ENCODE measurements around the gene COL5A1.

The COL5A1 gene

DNA sequence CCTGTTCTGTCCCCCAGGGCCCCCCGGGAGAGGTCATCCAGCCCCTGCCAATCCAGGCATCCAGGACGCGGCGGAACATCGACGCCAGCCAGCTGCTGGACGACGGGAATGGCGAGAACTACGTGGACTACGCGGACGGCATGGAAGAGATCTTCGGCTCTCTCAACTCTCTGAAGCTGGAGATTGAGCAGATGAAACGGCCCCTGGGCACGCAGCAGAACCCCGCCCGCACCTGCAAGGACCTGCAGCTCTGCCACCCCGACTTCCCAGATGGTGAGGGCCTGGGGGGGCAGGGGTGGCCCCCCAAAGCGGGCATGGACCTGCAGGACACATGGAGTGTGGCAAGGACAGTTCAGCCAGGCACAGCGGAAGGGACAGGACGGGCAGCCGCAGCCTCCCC, 183.0 kb downstream of the COL5A1 start:
- Histone ChIP-seq H3K9ac (ENCODE audit: low read depth in 1 of 2, low read length in 2 of 2) (no peak overlapping the region), H3K4me3 (ENCODE audit: low read length in 2 of 2) (no peak overlapping the region), H3K36me3 (ENCODE audit: control insufficient read depth in 2 of 2, insufficient read depth in 2 of 2, low read length in 2 of 2) (peaks cover 4 to 9% of the 10 kb centered on the region in 2 donors), H3K4me1 (ENCODE audit: control insufficient read depth in 2 of 2, insufficient read depth in 2 of 2, low read length in 2 of 2) (no peaks in the 10 kb centered on the region), H3K27ac (ENCODE audit: low read depth in 2 of 2, low read length in 2 of 2) (no peak overlapping the region), H3K27me3 (ENCODE audit: control insufficient read depth in 2 of 2, insufficient read depth in 2 of 2, low read length in 2 of 2) (no peaks in the 10 kb centered on the region), H3K9me3 (ENCODE audit: control insufficient read depth in 2 of 2, low read length in 2 of 2) (no peaks in the 10 kb centered on the region)

DNA sequence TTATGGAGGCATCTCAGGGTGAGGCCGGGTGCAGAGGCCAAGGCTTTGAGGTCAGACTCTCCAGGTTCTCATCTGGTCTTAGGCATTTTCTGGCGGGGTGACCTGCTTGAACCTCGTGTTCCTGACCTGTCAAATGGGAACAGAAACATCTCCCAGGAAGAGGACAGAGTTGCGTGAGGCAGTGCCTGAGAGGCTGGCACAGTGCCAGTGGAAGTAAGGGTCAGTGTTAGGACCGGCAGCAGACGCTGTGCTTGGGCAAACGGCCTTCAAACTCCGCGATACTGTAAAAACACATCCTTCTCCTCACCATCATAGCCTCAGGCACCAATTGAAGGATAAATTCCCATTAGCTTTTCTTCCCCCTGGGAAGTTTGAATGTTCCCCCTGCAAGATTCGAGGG, 183.4 kb downstream of the COL5A1 start:
- Histone ChIP-seq H3K9ac (ENCODE audit: low read depth in 1 of 2, low read length in 2 of 2) (no peak overlapping the region), H3K4me3 (ENCODE audit: low read length in 2 of 2) (no peak overlapping the region), H3K27ac (ENCODE audit: low read depth in 2 of 2, low read length in 2 of 2) (no peak overlapping the region), H3K9me3 (ENCODE audit: control insufficient read depth in 2 of 2, low read length in 2 of 2) (no peaks in the 10 kb centered on the region), H3K4me1 (ENCODE audit: control insufficient read depth in 2 of 2, insufficient read depth in 2 of 2, low read length in 2 of 2) (no peaks in the 10 kb centered on the region), H3K36me3 (ENCODE audit: control insufficient read depth in 2 of 2, insufficient read depth in 2 of 2, low read length in 2 of 2) (peaks cover under 1 to 9% of the 10 kb centered on the region in 2 donors), H3K27me3 (ENCODE audit: control insufficient read depth in 2 of 2, insufficient read depth in 2 of 2, low read length in 2 of 2) (no peaks in the 10 kb centered on the region)

DNA sequence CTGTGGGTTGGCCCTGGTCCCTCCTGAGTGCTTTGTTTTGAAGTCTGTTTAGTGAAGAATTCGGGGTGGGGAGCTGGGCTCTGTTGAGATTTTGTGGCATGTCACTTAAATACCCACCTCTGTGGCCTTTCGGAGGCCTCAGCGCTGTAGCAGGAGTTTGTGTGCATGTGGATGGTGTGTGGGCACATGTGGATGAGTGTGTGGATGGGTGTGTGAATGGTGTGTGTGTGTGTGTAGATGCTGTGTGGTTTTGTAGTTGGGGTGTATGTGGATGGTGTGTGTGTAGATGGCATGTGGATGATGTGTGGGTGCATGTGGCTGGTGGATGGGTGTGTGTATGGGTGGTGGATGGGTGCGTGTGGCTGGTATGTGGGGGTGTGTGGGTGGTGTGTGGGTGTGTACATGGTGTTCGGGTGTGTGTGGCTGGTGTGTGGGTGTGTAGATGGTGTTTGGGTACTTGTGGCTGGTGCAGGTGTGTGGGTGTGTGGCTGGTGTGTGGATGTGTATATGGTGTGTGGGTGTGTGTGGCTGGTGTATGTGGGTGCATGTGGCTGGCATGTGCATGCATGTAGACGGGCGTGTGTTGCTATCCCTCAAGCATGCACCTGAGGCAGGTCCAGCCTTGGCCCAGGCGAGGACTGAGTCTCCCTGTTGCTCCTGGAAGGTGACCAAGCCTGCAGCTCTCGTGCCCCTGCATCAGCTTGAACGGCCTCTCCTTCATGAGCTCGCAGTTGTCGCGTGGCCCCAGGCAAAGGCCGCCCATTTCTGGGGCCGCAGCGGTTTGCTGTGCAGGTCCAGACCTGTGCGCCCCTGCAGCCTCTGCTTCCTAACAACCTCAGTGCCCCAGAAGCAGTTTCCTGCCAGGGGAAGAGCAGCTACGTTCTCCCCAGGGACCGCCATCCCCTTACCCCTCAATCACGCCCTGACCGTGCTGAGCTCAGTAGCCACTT, 185.0 kb downstream of the COL5A1 start:
- Histone ChIP-seq H3K27ac (ENCODE audit: low read depth in 2 of 2, low read length in 2 of 2) (no peak overlapping the region), H3K9me3 (ENCODE audit: control insufficient read depth in 2 of 2, low read length in 2 of 2) (no peaks in the 10 kb centered on the region), H3K36me3 (ENCODE audit: control insufficient read depth in 2 of 2, insufficient read depth in 2 of 2, low read length in 2 of 2) (peaks cover 0 to 5% of the 10 kb centered on the region in 2 donors), H3K27me3 (ENCODE audit: control insufficient read depth in 2 of 2, insufficient read depth in 2 of 2, low read length in 2 of 2) (no peaks in the 10 kb centered on the region), H3K4me3 (ENCODE audit: low read length in 2 of 2) (no peak overlapping the region), H3K4me1 (ENCODE audit: control insufficient read depth in 2 of 2, insufficient read depth in 2 of 2, low read length in 2 of 2) (no peaks in the 10 kb centered on the region), H3K9ac (ENCODE audit: low read depth in 1 of 2, low read length in 2 of 2) (no peak overlapping the region)

DNA sequence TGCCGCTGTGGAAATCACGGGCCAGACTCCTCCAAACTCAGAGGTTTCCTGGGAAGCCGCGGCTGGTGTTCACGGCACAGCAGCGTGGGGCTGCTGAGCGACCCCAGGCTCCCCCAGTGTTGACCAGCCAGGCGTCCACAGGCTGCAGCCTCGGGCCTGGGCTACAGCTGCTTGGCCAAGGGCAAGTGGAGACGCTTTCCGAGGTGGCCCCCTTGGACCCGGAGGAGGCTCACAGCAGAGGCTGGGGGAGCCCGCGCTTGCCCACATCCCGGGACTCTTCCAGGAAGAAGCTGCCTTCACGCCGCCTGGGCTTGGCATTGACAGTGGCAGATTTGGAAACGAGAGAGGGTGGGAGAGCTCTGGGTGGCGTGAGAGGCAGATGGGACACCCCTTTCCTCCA, 186.0 kb downstream of the COL5A1 start:
- Histone ChIP-seq H3K27ac (ENCODE audit: low read depth in 2 of 2, low read length in 2 of 2) (no peak overlapping the region), H3K9me3 (ENCODE audit: control insufficient read depth in 2 of 2, low read length in 2 of 2) (no peaks in the 10 kb centered on the region), H3K4me1 (ENCODE audit: control insufficient read depth in 2 of 2, insufficient read depth in 2 of 2, low read length in 2 of 2) (no peaks in the 10 kb centered on the region), H3K27me3 (ENCODE audit: control insufficient read depth in 2 of 2, insufficient read depth in 2 of 2, low read length in 2 of 2) (no peaks in the 10 kb centered on the region), H3K4me3 (ENCODE audit: low read length in 2 of 2) (no peak overlapping the region), H3K9ac (ENCODE audit: low read depth in 1 of 2, low read length in 2 of 2) (no peak overlapping the region), H3K36me3 (ENCODE audit: control insufficient read depth in 2 of 2, insufficient read depth in 2 of 2, low read length in 2 of 2) (peaks cover 0 to 5% of the 10 kb centered on the region in 2 donors)

DNA sequence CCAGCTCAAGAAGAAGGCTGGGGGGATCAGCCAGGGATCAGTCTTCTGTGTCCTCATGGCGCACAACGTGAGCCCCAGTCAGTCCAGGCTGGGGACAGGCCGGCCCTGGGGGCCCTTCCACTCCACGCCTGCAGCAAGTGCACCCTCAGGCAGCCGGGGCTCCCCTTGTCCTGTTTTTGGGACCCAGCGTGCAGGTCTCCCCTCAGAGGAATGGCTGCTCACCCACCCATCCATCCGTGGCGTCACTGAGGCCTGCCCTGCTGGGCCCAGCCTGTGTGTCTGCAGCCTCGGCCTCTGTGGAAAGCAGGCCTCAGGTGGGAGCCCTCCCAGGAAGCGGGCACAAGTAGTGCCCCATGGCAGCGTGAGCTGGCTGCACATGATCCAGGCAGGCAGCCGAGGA, 186.4 kb downstream of the COL5A1 start:
- H3K36me3 ChIP-seq (ENCODE audit: control insufficient read depth in 2 of 2, insufficient read depth in 2 of 2, low read length in 2 of 2), result peaks cover 0 to 5% of the 10 kb centered on the region in 2 donors

DNA sequence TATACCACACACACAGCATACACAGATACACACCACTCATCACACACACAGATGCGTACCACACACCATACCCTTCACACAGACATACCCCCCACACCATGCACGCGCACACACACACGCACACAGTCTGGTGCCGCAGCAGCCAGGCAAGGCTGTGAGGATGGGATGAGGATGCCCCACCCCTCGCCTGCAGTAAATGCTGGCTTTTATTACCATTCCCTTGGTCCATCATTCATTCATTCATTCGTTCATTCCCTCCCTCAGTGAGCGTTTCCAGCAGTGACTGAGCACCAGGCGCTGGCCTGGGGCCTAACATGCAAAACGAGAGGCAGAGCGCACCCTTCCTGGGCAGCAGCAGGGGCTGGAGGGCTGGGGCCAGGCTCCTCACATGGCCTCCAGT, 187.3 kb downstream of the COL5A1 start:
- Histone ChIP-seq H3K9me3 (ENCODE audit: control insufficient read depth in 2 of 2, low read length in 2 of 2) (no peaks in the 10 kb centered on the region), H3K4me3 (ENCODE audit: low read length in 2 of 2) (no peak overlapping the region), H3K36me3 (ENCODE audit: control insufficient read depth in 2 of 2, insufficient read depth in 2 of 2, low read length in 2 of 2) (peaks cover 0 to 2% of the 10 kb centered on the region in 2 donors), H3K4me1 (ENCODE audit: control insufficient read depth in 2 of 2, insufficient read depth in 2 of 2, low read length in 2 of 2) (no peaks in the 10 kb centered on the region), H3K27me3 (ENCODE audit: control insufficient read depth in 2 of 2, insufficient read depth in 2 of 2, low read length in 2 of 2) (no peaks in the 10 kb centered on the region), H3K27ac (ENCODE audit: low read depth in 2 of 2, low read length in 2 of 2) (no peak overlapping the region), H3K9ac (ENCODE audit: low read depth in 1 of 2, low read length in 2 of 2) (no peak overlapping the region)

More for the DNA sequence above, 186.4 kb downstream of the COL5A1 start:
- Histone ChIP-seq H3K4me1 (ENCODE audit: control insufficient read depth in 2 of 2, insufficient read depth in 2 of 2, low read length in 2 of 2) (no peaks in the 10 kb centered on the region), H3K27me3 (ENCODE audit: control insufficient read depth in 2 of 2, insufficient read depth in 2 of 2, low read length in 2 of 2) (no peaks in the 10 kb centered on the region), H3K4me3 (ENCODE audit: low read length in 2 of 2) (no peak overlapping the region), H3K9me3 (ENCODE audit: control insufficient read depth in 2 of 2, low read length in 2 of 2) (no peaks in the 10 kb centered on the region), H3K27ac (ENCODE audit: low read depth in 2 of 2, low read length in 2 of 2) (no peak overlapping the region), H3K9ac (ENCODE audit: low read depth in 1 of 2, low read length in 2 of 2) (no peak overlapping the region)

DNA sequence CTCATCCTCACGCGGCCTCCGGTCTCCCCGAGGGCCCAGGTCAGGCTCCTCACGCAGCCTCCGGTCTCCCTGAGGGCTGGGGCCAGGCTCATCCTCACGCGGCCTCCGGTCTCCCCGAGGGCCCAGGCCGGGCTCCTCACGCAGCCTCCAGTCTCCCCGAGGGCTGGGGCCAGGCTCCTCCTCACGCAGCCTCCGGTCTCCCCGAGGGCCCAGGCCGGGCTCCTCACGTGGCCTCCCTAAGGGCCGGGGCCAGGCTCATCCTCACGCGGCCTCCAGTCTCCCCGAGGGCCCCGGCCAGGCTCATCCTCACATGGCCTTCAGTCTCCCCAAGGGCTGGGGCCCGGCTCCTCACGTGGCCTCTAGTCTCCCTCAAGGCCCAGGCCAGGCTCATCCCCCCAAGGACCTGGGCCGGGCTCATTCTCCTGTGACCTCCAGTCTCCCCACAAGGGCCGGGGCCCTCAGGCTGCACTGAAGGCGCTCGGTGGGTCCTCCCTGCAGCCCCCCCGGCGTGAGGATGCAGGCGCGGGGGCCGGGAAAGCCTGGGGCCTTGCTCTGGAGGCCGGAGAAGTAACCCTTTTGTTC, 187.8 kb downstream of the COL5A1 start:
- no peaks in the 10 kb centered on the region for H3K27me3 ChIP-seq (ENCODE audit: control insufficient read depth in 2 of 2, insufficient read depth in 2 of 2, low read length in 2 of 2)
- peaks cover 0 to 2% of the 10 kb centered on the region in 2 donors for H3K36me3 ChIP-seq (ENCODE audit: control insufficient read depth in 2 of 2, insufficient read depth in 2 of 2, low read length in 2 of 2)
- H3K9me3 ChIP-seq (ENCODE audit: control insufficient read depth in 2 of 2, low read length in 2 of 2), result no peaks in the 10 kb centered on the region
- no peak overlapping the region for H3K9ac ChIP-seq (ENCODE audit: low read depth in 1 of 2, low read length in 2 of 2)
- no peak overlapping the region for H3K4me3 ChIP-seq (ENCODE audit: low read length in 2 of 2)
- no peaks in the 10 kb centered on the region for H3K4me1 ChIP-seq (ENCODE audit: control insufficient read depth in 2 of 2, insufficient read depth in 2 of 2, low read length in 2 of 2)
- H3K27ac ChIP-seq (ENCODE audit: low read depth in 2 of 2, low read length in 2 of 2), result no peak overlapping the region

DNA sequence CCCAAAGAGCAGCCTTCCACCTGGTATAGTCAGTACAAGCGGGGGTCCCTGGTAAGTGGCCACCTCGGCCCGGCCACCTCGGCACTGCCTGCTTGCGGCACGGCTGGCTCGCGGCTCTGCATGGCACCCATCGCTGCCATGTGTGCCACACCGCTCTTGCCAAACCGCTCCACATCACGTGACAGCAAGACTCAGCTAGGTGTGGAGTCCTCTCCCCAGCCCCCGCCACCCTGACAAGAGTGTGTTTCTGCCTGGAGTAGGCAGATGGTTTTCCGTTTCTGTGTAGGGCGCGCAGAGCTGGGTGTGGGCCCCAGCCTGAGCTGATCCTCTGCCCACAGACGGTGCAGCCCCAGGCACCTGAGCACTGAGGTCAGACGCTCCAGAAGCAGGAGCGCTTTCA, 188.5 kb downstream of the COL5A1 start:
- no peak overlapping the region for H3K27ac ChIP-seq (ENCODE audit: low read depth in 2 of 2, low read length in 2 of 2)
- peaks cover 0 to 2% of the 10 kb centered on the region in 2 donors for H3K36me3 ChIP-seq (ENCODE audit: control insufficient read depth in 2 of 2, insufficient read depth in 2 of 2, low read length in 2 of 2)
- no peaks in the 10 kb centered on the region for H3K4me1 ChIP-seq (ENCODE audit: control insufficient read depth in 2 of 2, insufficient read depth in 2 of 2, low read length in 2 of 2)
- H3K4me3 ChIP-seq (ENCODE audit: low read length in 2 of 2), result no peak overlapping the region
- no peak overlapping the region for H3K9ac ChIP-seq (ENCODE audit: low read depth in 1 of 2, low read length in 2 of 2)
- H3K27me3 ChIP-seq (ENCODE audit: control insufficient read depth in 2 of 2, insufficient read depth in 2 of 2, low read length in 2 of 2), result no peaks in the 10 kb centered on the region
- H3K9me3 ChIP-seq (ENCODE audit: control insufficient read depth in 2 of 2, low read length in 2 of 2), result no peaks in the 10 kb centered on the region

DNA sequence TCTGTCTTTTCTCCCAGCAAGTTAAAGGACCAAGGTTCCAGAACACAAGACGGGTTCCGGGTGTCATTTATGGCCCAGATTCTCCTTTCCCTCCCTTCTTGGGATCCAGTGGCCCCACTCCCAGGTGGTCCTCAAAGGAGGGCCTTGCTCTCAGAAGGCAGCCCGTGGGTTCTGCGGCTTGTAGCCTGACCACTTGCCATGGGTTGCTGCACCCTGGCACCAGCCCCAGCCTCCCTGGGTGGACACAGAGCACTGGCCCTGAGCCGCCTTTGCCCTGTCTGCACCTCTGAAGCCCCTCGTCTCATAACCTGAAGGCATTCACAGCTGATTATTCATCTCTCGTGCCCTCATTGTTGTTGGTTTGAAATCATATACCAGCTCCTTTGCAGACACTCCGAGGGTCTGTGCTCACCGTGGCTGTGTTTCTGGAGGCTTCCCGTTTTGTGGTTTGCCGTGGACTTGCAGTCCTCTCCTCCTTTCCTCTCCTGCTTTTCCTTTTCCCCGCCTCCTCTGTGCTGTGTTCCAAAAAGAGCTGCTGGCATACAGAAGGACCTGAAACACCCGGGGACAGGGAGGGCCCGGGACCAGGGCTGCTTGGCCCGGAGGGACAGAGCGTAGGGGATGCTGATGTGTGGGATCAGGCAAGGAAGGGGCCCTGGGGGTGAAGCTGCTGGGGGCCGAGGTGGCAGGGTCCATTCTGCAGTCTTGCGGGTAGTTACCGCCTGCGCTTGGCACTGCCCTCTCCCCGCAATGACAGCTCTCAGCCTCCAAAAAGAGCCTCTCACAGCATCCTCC, 189.5 kb downstream of the COL5A1 start:
- Histone ChIP-seq H3K4me1 (ENCODE audit: control insufficient read depth in 2 of 2, insufficient read depth in 2 of 2, low read length in 2 of 2) (no peaks in the 10 kb centered on the region), H3K27ac (ENCODE audit: low read depth in 2 of 2, low read length in 2 of 2) (no peak overlapping the region), H3K9me3 (ENCODE audit: control insufficient read depth in 2 of 2, low read length in 2 of 2) (no peaks in the 10 kb centered on the region), H3K9ac (ENCODE audit: low read depth in 1 of 2, low read length in 2 of 2) (no peak overlapping the region), H3K27me3 (ENCODE audit: control insufficient read depth in 2 of 2, insufficient read depth in 2 of 2, low read length in 2 of 2) (no peaks in the 10 kb centered on the region), H3K36me3 (ENCODE audit: control insufficient read depth in 2 of 2, insufficient read depth in 2 of 2, low read length in 2 of 2) (peaks cover 0 to 2% of the 10 kb centered on the region in 2 donors), H3K4me3 (ENCODE audit: low read length in 2 of 2) (no peak overlapping the region)

DNA sequence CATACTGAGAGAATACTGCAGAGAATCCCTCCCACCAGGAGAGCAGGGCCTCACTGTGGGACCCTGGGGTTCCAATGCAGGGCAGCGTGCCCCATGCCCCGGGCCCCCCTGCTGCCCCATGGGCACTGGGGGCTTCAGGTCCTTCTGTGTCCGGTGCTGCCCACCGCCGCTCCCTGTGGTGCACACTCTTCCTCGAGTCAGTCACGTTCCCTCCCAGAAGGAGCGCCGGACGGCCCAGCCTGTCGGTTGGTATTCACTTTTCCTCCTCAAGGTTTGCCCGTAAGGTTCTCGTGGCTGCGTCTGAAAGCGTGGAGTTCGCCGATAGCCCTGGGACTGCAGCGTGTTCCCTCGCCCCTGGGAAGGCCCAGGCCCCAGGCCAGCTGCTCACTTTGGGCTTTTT, 190.9 kb downstream of the COL5A1 start:
- Histone ChIP-seq H3K9ac (ENCODE audit: low read depth in 1 of 2, low read length in 2 of 2) (no peak overlapping the region), H3K4me1 (ENCODE audit: control insufficient read depth in 2 of 2, insufficient read depth in 2 of 2, low read length in 2 of 2) (no peaks in the 10 kb centered on the region), H3K27me3 (ENCODE audit: control insufficient read depth in 2 of 2, insufficient read depth in 2 of 2, low read length in 2 of 2) (no peaks in the 10 kb centered on the region), H3K36me3 (ENCODE audit: control insufficient read depth in 2 of 2, insufficient read depth in 2 of 2, low read length in 2 of 2) (peaks cover 0 to 2% of the 10 kb centered on the region in 2 donors), H3K27ac (ENCODE audit: low read depth in 2 of 2, low read length in 2 of 2) (no peak overlapping the region), H3K4me3 (ENCODE audit: low read length in 2 of 2) (no peak overlapping the region), H3K9me3 (ENCODE audit: control insufficient read depth in 2 of 2, low read length in 2 of 2) (no peaks in the 10 kb centered on the region)

Measured in mucosa of rectum (tissue), 2 donors.